VCaP (cell line): ENCODE data around the gene COL13A1.

ENCODE experiments used
- H3K27ac ChIP-seq: fragments of 450-650 bp; 2 replicates; pipeline ENCODE4 v1.5.1; 2017
- TF ChIP-seq, protein P1 (sequence below): fragments of 450-650 bp; conservative IDR thresholded peaks from 2 replicates; pipeline ENCODE4 v1.5.1; 2017; ENCODE audit warnings: mild to moderate bottlenecking, moderate library complexity

The COL13A1 gene

DNA sequence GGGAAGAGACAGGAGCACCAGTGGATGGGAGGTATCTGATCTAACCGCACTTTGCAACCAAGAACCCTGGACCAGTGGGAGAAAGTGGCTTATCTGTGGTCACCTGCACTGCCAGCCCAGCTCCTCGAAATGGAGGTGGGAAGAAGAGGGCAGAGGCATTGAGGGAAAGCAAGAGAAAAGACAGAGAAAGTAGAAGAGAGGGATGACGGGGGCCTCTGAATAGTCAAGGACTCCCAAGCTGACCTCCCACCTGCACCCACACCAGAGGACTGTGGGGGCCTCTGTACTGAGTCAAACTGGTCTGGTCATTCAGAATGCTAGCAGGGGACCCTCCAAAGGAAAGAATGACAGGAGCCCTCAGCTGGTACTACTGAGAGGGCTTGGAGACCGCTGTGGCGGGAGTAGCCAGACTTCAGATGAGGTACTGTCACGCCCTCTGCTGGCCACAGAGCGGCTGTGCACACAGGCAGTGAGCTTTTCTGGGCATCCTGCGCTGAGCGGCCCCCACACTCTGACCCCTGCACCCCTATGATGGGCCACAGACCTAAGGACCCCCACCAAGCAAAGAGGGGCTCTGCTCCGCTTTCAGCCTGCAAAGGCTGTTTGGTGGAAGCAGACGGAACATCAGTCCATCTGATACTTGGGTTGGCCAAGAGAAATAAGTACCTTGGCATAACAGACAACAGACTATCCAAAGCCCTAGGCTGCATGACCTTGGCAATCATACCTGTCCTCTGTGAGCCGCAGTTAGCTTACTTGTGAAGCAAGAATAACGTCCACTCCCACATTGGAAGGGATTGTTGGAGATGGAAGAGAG, 112.9 kb downstream of the COL13A1 start:
- TF ChIP-seq, protein P1, sequence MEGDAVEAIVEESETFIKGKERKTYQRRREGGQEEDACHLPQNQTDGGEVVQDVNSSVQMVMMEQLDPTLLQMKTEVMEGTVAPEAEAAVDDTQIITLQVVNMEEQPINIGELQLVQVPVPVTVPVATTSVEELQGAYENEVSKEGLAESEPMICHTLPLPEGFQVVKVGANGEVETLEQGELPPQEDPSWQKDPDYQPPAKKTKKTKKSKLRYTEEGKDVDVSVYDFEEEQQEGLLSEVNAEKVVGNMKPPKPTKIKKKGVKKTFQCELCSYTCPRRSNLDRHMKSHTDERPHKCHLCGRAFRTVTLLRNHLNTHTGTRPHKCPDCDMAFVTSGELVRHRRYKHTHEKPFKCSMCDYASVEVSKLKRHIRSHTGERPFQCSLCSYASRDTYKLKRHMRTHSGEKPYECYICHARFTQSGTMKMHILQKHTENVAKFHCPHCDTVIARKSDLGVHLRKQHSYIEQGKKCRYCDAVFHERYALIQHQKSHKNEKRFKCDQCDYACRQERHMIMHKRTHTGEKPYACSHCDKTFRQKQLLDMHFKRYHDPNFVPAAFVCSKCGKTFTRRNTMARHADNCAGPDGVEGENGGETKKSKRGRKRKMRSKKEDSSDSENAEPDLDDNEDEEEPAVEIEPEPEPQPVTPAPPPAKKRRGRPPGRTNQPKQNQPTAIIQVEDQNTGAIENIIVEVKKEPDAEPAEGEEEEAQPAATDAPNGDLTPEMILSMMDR = peak; percentile 93
- peak overlapping the region; percentile 90; the same call in 1 of the 2 replicates for H3K27ac ChIP-seq

DNA sequence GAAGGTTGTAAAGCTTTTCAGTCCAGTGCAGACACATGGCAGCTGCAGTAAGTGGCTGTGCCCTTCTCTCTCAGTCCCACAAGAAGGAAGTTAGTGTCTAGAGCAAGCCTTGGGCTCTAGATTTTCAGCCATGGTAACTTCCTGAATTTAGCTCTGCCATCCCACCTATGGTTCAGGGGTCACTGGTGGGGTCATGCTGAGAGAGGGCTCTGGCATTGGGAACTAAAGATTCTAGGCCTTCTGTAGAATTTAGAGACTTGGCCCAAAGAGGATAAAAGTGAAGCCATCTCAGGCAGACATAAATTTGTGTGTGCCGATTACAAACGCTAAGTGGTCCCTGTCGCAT, 113.5 kb downstream of the COL13A1 start:
- no peak overlapping the region for H3K27ac ChIP-seq
- TF ChIP-seq, protein P1 = no peak

DNA sequence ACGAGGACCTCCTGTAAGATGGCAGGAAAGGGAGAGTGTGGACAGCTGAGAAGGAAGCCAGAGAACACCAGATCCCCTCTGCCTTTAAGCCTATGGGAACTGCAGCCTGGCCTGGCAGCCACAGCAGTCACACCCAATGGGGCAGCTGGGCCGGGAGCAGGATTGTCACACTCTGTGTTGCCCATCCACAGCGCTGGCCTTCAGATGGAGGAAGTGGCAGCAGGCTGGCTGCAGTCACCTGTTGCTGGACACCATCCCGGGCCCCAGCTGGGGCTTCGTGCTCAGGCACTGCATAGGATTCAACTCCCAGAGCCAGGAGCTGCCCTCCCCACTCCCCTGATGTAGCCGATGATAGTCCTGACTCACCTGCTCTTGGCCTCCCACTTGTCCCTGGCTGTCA, 114.4 kb downstream of the COL13A1 start:
- TF ChIP-seq, protein P1 = no peak
- H3K27ac ChIP-seq = no peak overlapping the region

DNA sequence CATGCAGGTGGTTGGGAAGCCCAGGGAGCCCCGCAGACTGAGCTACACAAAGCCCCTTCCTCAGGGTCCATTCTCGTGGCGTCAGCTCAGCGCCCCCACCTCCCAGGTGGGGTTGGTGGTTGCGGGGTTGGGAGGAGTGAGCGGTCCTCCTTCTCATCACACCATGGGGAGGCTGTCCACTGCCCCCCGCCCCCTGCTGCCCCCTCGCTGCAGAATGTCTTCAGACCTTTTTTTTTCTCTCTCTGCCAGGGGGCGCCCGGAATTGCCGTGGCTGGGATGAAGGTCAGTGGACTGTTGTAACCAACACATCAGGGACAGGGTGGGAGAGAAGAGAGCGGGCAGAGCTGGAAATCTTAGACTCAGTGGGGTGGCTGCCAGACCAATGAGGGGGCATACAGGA, 116.3 kb downstream of the COL13A1 start:
- TF ChIP-seq, protein P1 = no peak
- H3K27ac ChIP-seq = no peak overlapping the region

DNA sequence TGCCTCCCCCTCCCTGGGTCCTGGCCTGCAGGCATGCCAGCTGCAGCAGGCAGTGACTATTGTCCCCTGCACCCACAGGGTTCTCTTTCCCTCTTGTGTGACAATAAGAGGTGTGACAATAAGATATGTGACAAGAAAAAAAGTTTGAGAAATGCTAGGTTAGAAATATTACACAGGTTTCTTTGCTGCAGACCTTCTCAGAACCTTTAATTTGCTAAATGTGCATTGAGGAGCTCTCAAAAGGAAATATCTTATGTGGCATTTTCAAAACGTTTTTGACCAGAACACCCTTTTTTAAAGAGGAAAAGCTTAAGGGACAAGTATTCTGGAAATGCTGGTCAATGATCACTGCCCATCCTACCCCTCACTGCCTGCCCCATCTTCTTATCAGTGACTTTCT, 117.5 kb downstream of the COL13A1 start:
- TF ChIP-seq, protein P1 = no peak
- no peak overlapping the region for H3K27ac ChIP-seq

DNA sequence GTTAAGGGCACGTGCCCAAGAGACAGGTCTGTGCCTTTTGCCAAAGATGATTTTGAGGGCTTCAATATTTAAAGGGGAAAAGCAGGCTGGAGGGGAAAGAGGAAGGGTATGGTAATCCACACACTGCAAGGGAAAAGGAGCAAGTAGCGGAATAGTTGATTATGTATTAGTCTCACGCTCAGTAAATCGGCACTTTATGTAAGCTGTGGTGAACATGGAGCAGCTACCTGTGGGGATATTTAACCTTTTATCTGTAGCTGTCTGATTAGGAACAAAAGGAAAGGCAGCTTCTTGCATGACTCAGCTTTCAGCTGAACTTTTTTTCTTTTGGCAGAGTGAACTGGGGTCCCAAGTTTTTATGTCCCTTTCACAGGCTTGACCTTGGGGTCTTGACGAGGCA, 123.4 kb downstream of the COL13A1 start:
- TF ChIP-seq, protein P1 = no peak
- no peak overlapping the region for H3K27ac ChIP-seq

DNA sequence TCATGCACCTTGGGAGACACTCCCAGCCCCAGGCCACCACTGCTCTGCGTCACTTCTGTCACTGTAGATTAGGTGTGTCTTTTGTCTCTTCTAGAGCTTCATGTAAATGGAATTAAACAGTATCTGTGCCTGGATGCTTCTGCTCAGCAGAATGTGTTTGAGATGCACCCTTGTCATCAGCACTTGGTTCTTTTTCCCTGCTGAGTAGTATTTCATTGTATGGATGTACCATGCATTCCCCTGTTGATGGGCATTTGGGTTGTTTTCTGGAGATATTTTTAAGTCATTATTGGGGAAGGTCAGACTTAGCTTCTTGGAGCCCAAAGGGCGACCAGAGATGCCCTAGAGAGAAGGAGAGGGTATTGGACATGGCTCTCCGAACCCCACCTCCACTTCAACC, 126.6 kb downstream of the COL13A1 start:
- H3K27ac ChIP-seq = no peak overlapping the region
- TF ChIP-seq, protein P1 = no peak
